ENCODE data around the gene PPFIA1. TPM values are rescaled to one million over a fixed set of nuclear protein-coding genes. Genes with fewer than 3 reads are reported as not detected.
A peak's percentile ranks its signal among the peaks of the same experiment; 100 is the strongest.

The PPFIA1 gene
- total RNA-seq, 6 experiments from 2014 or later = 29.4 to 40.0 (median 32.7) TPM

- no peak overlapping the region for H3K27ac Mint-ChIP-seq
- TF ChIP-seq CTCF (IDR thresholded peaks at IDR 0.05) = no peak
- peaks cover 28% of the 10 kb centered on the region for H3K4me1 Mint-ChIP-seq (ENCODE audit: low read depth)
Measured at GRCh38 chr11:70229737-70230136, 40.8 kb upstream of the PPFIA1 start.

GRCh38 chr11:70230151-70230839, 40.2 kb upstream of the PPFIA1 start:
- H3K27me3 Mint-ChIP-seq (ENCODE audit: insufficient read depth) = peaks cover 35% of the 10 kb centered on the region
- H3K36me3 Mint-ChIP-seq (ENCODE audit: low read depth) = no peaks in the 10 kb centered on the region
- no peaks in the 10 kb centered on the region for H3K9me3 Mint-ChIP-seq
- no peak overlapping the region for H3K27ac Mint-ChIP-seq
- DNase-seq = peak; percentile 8
- peaks cover 28% of the 10 kb centered on the region for H3K4me1 Mint-ChIP-seq (ENCODE audit: low read depth)
- no peak for TF ChIP-seq CTCF (IDR thresholded peaks at IDR 0.05)
- H3K4me3 Mint-ChIP-seq = no peak overlapping the region

More at GRCh38 chr11:70229737-70230136, 40.8 kb upstream of the PPFIA1 start:
- peaks cover 34% of the 10 kb centered on the region for H3K27me3 Mint-ChIP-seq (ENCODE audit: insufficient read depth)
- H3K36me3 Mint-ChIP-seq (ENCODE audit: low read depth) = no peaks in the 10 kb centered on the region
- no peak for DNase-seq
- no peaks in the 10 kb centered on the region for H3K9me3 Mint-ChIP-seq
- H3K4me3 Mint-ChIP-seq = no peak overlapping the region

GRCh38 chr11:70230840-70231710, 39.4 kb upstream of the PPFIA1 start:
- Mint-ChIP-seq H3K27me3 (ENCODE audit: insufficient read depth) (peaks cover 35% of the 10 kb centered on the region), H3K36me3 (ENCODE audit: low read depth) (no peaks in the 10 kb centered on the region), H3K4me1 (ENCODE audit: low read depth) (peaks cover 28% of the 10 kb centered on the region), H3K9me3 (no peaks in the 10 kb centered on the region), H3K4me3 (no peak overlapping the region), H3K27ac (no peak overlapping the region)
- no peak for DNase-seq
- no peak for TF ChIP-seq CTCF (IDR thresholded peaks at IDR 0.05)

- Mint-ChIP-seq H3K4me3 (no peak overlapping the region), H3K27ac (no peak overlapping the region), H3K27me3 (ENCODE audit: insufficient read depth) (peaks cover 31% of the 10 kb centered on the region), H3K36me3 (ENCODE audit: low read depth) (no peaks in the 10 kb centered on the region), H3K9me3 (no peaks in the 10 kb centered on the region), H3K4me1 (ENCODE audit: low read depth) (peaks cover 28% of the 10 kb centered on the region)
- no peak for DNase-seq
- TF ChIP-seq CTCF (IDR thresholded peaks at IDR 0.05) = no peak
Measured at GRCh38 chr11:70233034-70233433, 37.5 kb upstream of the PPFIA1 start.

GRCh38 chr11:70233511-70233934, 37.0 kb upstream of the PPFIA1 start:
- Mint-ChIP-seq H3K4me3 (no peak overlapping the region), H3K27ac (peak overlapping the region; percentile 58), H3K4me1 (ENCODE audit: low read depth) (peaks cover 28% of the 10 kb centered on the region), H3K27me3 (ENCODE audit: insufficient read depth) (peaks cover 26% of the 10 kb centered on the region), H3K36me3 (ENCODE audit: low read depth) (no peaks in the 10 kb centered on the region), H3K9me3 (no peaks in the 10 kb centered on the region)
- peak; percentile 88 for DNase-seq
- no peak for TF ChIP-seq CTCF (IDR thresholded peaks at IDR 0.05)
